Epithelial cell of proximal tubule (primary cell): ENCODE measurements around the gene PKD1L1. TPM values are rescaled to one million over a fixed set of nuclear protein-coding genes. Genes with fewer than 3 reads are reported as not detected.

ENCODE experiments used
- DNase-seq: peaks from one replicate; pipeline ENCODE4 v3.0.0-alpha.2; 2011; ENCODE audit warnings: low read depth
- H3K4me3 ChIP-seq: 2 replicates; pipeline ENCODE4 v1.5.1; 2011; ENCODE audit warnings: low read depth, mild to moderate bottlenecking, low read length
- total RNA-seq: library from RNA; depleted of rRNA; stranded (reverse); fragments of >200 nt; gene quantifications from 2 replicates; pipeline ENCODE4 v1.2.3, GENCODE V29; 2015
- TF ChIP-seq, protein P1 (sequence below): conservative IDR thresholded peaks from 2 replicates; pipeline ENCODE4 v1.5.1; 2012; ENCODE audit warnings: low read depth, mild to moderate bottlenecking, low read length

The PKD1L1 gene
- total RNA-seq, 1 donor from 2014 or later = not detected

DNA sequence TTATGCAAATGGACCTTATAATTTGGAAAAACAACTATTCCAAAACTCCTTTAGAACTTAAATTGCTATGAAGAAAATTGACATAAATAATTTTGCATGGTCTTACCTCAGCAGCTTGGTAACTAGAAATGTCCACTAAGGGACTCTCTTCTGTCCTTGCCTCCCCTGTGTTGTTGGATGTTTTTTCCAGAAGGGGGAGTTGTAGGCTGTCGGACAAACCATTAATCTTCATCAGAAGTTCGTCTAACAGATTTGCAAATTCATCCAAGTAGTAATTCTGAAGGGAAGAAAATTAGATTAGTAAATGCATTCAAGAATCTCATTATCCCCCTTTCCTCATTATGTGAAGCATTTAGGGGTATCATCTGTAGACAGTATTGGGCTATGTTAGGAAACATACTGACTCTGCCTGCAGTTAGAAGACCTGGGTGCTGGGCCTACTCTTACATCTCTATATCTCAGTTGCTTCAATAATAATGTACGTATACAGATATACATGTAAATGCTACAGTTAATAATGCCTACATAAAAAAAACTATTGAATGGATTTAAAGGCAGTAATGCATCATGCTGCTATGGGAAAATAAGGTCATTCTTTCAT, 155.6 kb downstream of the PKD1L1 start:
- no peak overlapping the region for H3K4me3 ChIP-seq
- no peak for DNase-seq
- TF ChIP-seq, protein P1, sequence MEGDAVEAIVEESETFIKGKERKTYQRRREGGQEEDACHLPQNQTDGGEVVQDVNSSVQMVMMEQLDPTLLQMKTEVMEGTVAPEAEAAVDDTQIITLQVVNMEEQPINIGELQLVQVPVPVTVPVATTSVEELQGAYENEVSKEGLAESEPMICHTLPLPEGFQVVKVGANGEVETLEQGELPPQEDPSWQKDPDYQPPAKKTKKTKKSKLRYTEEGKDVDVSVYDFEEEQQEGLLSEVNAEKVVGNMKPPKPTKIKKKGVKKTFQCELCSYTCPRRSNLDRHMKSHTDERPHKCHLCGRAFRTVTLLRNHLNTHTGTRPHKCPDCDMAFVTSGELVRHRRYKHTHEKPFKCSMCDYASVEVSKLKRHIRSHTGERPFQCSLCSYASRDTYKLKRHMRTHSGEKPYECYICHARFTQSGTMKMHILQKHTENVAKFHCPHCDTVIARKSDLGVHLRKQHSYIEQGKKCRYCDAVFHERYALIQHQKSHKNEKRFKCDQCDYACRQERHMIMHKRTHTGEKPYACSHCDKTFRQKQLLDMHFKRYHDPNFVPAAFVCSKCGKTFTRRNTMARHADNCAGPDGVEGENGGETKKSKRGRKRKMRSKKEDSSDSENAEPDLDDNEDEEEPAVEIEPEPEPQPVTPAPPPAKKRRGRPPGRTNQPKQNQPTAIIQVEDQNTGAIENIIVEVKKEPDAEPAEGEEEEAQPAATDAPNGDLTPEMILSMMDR = peak; percentile 77

DNA sequence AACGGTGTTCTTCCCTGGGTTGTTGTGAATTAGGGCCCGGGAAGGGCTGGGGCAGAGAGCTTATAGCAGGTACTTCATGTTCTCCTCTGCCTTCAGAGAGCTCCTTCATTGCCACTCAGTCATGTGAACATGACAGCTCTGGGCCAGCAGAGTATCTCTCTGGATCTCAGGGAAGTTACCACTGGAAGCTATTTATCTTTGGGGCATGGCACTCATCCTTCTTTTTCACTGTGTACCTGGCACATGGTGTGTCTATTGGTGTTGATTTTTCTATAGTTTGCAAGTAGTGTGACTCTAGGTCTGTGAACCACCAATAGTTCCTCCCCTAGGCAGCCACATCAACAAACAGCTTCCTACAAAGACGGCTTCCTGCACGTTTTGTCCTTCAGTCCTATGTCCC, 156.6 kb downstream of the PKD1L1 start:
- no peak overlapping the region for H3K4me3 ChIP-seq
- TF ChIP-seq, protein P1 = no peak
- DNase-seq = no peak

DNA sequence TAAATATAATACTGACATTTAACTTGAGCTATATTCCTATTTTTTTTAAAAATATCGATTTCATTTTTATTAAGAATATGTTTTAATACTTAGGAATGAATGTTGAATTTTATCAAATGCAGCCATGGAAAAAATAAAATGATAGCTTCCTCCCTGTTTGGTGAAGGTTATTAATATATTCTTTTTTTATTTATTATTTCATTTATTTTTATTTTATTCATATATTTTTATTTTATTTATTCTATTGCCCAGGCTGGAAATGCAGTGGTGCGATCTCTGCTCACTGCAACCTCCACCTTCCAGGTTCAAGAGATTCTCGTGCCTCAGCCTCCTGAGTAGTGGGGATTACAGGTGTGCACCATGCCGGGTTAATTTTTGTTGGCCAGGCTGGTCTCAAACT, 160.2 kb downstream of the PKD1L1 start:
- no peak for DNase-seq
- TF ChIP-seq, protein P1 = no peak
- H3K4me3 ChIP-seq = no peak overlapping the region

DNA sequence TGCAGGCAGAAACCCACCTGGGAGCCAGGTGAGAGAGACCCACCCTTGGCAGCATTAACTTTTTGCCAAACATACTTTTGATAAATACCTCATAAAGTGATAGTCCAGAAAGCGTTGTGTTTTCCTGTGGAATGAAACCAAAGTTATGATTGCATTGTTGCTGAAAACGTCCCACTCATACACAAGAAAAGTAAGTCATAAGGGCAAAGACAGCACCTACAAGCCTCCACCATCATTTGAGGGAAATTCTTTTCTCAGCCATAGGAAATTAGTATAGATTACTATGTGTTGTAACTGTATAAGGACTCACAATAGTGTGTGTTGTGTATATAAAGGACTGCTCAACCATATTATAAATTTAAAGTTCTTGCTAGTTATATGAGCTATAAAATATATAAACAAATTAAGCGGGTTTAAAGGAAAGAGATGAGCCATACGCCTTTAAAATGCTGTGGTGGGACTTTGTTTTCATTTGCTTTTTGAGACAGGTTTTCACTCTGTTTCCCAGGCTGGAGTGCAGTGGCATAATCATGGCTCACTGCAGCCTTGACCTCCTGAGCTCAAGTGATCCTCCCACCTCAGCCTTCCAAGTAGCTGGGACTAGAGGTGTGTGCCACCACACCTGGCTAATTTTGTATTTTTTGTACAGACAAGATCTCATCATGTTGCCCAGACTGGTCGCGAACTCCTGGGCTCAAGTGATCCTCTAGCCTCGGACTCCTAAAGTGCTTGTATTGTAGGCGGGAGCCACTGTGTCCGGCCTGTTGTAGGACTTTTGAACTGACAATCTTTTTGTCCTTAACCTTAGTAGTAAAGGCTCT, 160.8 kb downstream of the PKD1L1 start:
- no peak for DNase-seq
- H3K4me3 ChIP-seq = no peak overlapping the region

DNA sequence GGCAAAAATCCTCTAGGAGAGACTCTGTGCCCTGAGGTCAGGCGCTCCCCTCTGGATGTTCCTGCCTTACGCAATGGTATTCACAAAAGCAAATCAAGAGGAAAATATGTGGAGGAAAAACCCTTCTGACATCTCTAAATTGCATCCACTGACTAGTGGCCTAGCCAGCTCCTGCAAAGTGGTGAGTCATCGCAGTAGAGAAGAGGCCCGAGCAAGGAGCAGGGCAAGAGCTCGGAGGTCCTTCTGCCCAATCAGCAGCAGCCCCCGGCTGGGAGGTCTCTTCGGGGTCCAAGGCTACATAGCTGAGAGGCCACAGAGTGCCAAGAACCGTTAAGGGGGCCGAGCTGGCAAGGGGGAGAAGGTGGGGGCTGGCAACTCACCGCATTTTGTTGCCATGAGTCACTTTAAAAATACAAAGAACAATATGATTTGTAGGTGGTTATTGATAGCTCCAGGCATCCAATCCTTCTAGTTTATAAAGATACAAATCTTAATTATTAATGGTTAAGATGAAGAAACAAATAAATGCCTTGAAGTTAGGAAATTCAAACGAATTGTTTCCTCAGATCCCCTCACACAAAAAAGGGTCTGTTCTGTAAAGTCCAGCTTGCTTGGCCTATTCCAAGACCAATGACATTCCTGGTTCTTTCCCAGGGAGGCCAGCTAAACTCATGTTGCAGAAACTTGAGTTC, 161.6 kb downstream of the PKD1L1 start:
- TF ChIP-seq, protein P1 = no peak
- DNase-seq = peak; percentile 97
- no peak overlapping the region for H3K4me3 ChIP-seq

More for the DNA sequence above, 160.8 kb downstream of the PKD1L1 start:
- TF ChIP-seq, protein P1 = no peak

DNA sequence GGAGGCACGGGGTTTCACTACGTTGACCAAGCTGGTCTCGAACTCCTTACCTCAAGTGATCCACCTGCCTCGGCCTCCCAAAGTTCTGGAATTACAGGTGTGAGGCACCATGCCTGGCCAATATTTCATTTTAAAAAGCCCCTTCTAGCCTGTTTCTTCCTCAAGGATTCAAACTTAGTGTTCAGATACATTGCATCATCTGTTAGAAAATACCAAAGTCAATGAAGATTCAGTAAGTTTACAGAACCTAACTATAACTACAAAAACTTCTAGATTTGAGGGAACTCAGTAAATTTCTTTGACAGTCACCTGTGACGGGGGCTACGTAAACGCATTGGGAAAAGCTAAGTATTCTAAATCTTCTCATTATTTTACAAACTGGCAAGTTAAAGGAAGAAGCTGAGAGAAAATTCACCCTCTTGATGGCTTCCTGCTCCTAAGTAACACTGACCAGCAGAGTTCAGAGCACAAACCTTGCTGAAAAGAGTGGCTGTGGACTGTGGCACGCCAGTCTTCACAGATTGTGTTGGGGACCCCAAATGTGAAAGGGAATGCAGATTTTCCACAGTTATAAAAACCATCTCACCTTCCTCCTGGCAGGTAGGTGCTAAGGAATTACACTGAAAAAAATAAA, 162.2 kb downstream of the PKD1L1 start:
- TF ChIP-seq, protein P1 = no peak
- DNase-seq = no peak
- no peak overlapping the region for H3K4me3 ChIP-seq
